Medulla oblongata (tissue), 1 donor: ENCODE data around the gene MIOX.

Experiments used
- DNase-seq: peaks from one replicate; pipeline ENCODE4 v3.0.0-alpha.2; 2015; ENCODE audit errors: extremely low spot score

MIOX gene

DNA sequence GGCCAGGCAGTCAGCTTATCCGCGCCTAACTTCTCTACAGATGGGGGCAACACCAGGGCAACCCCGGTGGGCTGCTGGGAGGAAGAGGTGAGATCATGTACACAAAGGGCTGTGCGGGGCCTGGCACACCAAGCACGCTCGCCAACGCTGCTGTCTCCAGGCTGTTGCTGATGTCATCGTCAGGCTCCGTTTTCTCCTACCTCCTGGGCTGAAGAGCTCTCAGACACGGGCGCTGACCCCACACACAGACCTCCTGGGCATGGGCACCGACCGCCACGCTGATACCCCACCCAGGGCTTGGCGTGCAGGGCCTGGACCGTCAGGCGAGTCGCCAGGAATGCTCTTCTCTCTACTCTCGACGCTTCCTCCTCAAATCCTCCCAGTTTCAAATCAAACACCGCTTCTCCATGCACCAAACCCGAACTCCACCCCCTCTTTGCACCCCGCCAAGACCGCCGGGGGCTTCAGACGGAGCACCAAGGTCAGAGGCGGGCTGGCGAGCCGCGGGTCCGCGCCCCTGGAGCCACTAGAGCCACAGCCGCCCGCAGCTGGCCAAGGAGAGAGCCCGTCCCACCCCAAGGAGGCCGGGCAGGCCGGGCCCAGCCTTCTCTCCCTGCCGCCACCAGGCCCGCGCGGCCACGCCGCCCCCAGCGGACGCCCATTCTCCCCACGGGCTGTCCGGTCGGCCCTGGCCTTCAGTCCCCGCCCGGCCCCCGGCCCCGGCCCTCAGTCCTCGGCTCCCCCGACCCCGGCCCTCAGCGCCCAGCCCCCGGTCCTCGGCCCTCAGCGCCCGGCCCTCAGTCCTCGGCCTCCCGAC is 12.6 kb upstream of the MIOX start:
- no peak for DNase-seq

DNA sequence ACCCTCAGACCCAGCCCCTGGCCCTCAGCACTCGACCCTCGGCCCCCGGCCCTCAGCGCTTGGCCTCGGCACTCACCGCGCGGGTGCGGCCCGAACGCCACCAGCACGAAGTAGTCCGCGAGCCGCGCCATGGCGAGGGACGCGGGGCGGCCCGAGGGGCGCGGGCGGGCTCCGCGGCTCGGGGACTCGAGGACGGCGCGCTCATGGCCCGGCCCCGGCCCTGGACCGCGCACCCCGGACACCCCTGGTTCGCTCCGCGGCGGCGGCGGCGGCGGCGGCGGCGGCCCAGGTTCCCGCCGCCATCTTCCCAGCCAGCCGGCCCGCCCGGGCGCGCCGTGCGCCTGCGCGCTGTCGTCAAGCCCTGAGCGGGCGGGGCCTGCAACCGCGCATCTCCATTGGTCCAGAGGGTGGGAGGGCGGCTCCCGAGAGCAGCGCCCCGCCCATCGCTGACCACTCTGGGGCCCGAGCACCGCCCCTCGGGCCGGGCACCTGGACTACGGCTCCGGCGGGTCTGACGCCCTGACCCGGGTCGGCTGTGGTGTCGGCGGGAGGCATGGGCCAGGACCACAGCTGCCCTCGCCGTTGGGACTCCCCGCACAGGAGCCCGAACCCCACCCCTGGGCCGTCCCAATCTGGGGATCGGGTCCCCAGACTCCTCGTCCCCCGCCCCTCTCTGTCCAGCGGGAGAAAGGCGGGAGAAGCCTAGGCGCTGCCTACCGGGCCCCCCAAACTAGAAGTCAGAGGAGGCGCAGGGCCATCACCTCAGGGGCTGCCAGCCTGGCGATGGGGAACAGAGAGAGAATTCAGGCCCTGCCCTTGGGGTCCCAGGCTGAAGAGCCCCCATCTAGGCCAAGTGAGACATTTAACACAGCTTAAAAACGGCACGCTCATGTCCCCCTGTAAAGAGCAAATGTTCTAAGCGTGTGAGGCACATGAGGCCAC is 11.7 kb upstream of the MIOX start, which contains the start of gene SBF1:
Gene SBF1 (minus strand): TSS at position 326 of the 942 bp plus-strand sequence. CDS start 195 bp downstream, at position 131.
- DNase-seq = peak; percentile 96

DNA sequence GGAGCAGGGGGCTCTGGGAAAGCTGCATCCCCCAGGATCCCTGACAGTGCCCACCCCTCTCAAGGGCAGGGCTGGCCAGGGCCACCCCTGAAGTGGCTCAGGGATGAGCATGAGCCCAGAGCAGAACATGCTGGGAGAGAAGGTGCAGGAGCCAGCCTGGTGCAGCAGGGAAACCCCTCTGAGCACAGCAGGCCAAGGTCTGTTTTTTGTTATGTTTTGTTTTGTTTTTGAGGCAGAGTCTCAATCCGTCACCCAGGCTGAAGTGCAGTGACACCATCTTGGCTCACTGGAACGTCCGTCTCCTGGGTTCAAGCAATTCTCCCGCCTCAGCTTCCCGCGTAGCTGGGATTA is 11.0 kb upstream of the MIOX start:
- no peak for DNase-seq

DNA sequence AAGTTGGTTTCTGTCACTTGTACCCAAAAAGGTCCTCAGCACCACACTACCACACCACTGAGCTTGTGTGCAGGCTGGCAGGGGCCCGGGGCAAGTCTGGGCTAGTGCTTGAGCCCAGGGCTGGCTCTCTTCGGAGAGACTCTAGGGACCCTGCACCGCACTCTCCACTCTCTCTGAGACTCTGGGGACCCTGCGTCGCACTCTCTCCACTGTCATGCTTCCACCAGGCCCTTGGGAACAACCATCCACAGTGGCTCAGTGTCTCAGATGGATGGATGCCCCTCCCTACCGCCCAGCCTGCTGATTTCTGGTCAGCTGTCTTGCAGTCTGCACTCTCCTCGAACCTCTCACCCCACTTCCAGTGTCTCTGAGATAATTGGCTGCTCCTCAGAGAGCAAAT is 9.8 kb upstream of the MIOX start:
- DNase-seq = no peak

DNA sequence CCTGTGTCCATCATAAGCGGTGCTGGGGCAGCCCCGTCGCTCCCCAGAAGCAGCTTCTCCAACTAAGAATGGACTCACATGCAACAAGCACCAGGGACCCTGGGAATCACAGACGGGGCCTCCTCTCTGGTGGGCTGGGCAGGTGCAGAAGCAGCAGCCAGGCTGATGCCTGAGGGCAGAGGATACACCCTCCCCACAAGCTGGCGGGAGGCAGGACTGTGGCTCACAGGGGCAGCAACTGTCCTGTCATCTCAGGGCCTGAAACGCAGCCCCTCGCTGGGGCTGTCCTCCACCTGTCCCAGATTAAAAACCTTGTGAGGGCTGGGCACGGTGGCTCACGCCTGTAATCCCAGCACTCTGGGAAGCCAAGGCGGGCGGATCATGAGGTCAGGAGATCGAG is 8.7 kb upstream of the MIOX start:
- DNase-seq = no peak

DNA sequence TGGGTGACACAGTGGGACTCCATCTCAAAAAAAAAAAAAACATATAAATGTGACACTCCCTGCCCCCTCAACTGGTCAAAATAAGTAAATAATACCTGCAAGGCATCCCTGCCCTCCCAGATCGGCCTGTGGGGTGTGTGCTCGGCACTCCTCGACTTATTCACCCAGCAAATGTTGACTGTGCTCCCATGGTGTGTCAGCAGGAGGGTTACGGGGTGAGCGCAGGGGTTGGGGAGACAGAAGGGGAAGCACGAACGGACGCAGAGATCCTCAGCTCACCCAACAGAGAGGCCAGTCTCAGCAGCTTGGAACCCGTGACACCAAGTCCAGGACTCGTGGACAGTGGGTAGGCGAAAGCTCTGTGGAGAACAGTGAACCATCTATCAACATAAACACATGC is 6.9 kb upstream of the MIOX start:
- DNase-seq = no peak

DNA sequence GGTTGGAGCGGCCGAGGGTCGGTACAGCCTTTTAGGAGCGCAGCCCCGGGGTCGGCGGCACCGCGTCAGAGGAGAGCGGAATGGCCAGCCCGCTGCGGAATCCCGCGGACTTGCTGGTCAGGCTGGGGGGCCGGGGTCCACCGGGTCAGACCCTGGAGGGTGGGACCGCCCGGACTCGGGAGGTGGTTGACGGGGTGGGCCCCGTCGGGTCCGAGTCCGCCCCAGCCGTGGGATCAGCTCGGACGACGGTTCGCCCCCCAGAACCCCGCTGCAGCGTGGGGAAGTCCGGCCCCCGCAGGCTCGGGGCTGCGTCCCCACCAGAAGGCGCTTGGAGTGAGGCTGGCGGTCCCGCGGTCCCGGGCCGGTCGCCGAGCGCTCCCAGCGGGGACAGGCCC is 5.6 kb upstream of the MIOX start:
- DNase-seq = no peak

DNA sequence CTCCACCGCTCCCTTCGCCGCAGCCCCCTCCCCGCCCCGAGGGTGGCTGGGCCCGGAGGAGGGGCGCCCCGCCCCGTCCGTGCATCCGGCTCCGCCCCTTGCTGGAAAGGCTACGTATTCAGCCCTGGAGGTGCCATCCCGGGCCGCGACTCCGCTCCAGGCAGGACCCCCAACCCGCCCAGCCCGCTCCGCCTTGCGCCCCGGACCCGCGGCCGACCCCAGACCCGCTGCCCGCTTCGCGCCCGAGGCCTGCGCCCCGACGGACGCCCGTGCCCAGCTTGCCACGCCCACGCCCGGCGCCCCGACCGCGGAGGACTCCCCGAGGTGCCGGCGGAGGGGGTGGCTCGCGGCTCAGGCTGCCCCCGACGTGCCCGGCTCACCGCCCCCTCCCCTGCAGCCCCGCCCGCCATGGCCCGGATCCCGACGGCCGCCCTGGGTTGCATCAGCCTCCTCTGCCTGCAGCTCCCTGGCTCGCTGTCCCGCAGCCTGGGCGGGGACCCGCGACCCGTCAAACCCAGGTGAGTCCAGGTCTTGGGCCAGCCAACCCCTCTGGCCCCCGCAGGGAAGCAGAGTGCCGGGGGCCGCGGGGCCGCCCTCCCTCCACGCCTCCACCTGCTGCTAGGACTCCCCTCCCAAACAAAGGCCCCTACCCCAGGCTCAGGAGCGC is 5.1 kb upstream of the MIOX start, which contains the start of gene ADM2:
Gene ADM2 (plus strand): TSS at position 104 of the 667 bp plus-strand sequence. CDS start 305 bp downstream, at position 409.
- DNase-seq = no peak

DNA sequence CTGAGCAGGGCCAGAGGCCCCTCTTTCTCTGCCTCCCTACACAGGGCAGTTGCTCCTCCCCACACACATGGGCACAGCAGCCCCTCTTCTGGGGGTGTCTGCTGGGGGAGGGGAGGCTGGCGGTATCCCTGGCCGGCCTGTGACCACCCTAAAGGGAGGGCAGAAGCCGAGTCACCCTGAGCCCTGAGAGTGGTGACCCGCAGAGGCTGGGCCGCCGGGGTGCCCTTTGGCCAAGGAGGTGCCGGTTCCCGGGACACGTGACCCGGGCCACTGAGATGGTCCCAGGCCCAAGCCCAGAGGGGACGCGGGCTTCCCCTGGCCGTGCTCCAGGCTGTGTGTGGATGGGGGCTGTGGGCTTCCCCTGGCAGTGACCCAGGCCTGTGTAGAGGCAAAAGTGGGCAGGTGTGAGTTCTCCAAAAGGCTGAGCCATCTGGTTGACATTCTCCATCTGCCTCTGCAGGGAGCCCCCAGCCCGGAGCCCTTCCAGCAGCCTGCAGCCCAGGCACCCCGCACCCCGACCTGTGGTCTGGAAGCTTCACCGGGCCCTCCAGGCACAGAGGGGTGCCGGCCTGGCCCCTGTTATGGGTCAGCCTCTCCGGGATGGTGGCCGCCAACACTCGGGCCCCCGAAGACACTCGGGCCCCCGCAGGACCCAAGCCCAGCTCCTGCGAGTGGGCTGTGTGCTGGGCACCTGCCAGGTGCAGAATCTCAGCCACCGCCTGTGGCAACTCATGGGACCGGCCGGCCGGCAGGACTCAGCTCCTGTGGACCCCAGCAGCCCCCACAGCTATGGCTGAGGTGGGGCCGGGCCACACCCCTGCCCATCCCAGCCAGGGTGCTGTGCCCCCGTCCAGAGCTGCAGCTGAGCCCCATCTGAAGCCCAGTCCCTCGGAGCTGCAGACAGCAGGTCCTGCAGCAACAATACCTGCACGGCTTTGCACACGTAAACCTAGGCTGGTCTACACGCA is 4.3 kb upstream of the MIOX start:
- DNase-seq = no peak

DNA sequence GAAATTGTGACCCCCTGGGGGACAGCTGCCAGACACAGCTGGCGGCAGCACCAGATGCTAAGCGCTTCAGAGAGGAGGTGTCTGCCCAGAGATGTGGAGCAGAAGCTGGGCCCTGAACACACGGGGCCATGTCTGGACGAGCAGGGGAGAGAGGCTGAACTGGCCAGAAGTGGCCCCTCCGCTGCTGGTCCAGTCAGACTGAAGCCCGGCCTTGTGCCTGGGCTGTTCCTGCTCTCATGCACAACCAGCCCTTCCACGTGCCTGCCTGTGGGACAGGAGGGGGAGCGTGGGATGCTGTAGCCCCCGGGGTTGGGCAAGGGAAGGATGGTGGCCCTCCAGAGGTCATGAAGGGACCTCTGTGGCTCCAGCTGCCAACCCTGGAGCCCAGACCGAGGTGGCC is 3.6 kb upstream of the MIOX start:
- DNase-seq = no peak

DNA sequence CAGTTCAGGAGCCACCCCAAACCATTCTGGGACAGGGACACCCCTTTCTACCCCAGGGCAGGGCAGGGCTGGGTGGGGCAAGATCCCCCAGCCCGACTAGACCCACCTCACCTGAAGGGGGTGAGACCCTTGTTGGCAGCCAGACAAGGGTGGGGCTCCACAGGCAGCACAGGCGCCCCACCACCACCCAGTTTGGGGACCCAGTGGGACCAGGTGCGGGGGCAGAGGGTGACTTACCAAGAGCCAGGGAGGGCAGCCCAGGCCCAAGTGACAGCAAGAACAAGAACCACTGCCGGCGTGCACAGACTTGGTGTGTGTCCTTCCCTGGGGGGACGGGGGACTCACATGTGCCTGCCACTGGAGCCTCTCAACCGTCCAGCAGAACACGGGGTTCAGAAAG is 3.1 kb upstream of the MIOX start:
- DNase-seq = no peak

DNA sequence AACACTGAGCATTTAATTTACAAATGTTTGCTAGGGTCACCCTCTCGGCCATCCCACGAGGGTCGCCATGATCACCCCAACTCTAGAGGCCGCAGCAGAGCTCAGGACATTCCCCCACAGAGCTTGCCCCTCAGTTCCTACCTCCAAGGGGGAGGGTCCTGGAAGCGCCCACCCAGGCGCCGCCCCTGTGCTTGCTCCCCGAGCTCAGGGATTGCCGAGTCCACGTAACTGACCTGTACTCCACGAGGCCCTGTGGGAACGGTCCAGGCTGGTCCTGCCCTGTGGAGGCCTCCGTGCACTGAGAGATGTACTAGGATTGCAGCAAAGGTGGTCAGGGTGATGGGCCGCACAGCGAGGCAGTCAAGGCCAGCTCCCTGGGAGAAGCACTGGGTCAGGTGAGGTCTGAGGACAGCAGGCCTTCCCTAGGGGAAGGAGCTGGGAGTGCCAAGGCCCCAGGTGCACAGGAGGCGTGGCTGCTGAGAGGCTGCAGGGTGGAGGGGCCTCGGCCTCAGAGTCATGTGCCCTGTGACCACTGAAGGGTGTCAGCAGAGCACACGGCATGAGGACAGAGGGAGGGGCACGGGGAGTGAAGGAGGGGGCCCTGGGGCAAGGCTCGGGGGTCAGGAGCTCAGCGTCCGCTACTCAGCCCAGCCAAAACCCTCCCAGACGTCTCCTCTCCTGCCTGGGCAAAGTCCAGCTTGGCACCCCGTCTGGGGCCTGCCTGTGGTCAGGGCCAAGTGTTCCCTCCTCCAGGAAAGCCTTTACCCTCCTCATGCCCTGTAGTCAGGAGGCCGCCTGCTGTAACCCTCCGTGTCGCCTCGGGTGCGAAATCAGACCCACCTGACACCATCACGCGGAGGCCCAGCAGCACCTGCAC is 2.4 kb upstream of the MIOX start:
- no peak for DNase-seq

DNA sequence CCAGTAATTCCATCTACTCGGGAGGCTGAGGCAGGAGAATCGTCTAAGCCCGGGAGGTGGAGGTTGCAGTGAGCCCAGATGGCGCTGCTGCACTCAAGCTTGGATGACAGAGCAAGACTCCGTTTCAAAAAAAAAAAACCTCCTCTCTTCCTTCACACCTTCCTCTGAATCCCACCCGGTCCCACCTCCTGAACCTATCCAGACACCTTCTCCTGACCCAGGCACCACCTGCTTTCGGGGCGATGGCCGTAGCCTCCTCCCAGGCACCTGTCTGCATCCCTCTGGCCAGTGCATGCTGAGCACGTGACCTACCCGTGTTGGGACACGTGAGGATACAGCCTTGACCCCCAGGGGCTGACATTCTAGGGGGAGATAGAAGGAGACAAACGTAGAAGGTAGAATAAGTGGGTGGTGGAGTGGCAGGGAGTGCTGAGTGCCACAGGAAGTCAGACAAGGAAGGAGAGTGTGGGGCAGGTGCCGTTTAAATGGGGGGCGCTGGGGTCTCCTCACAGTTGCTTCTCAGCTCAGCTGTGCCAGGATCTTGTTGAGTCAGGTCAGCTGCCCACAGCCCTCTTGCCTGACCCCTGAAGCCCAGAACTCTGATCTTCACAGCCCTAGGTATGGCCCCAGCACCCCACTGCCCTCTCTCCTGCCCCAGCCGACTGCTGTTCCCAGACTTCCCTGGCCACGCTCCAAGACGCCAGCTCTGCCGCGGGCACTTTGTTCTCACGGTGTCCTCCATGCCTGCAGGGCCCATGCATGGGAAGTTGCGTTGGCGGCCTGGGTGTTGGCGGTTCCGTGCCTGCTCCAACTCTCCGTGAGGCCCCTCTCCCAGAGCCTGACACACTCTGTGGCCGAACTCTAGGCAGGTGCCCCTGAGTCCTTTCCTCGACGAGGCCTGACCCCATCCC is 1.2 kb upstream of the MIOX start:
- no peak for DNase-seq

DNA sequence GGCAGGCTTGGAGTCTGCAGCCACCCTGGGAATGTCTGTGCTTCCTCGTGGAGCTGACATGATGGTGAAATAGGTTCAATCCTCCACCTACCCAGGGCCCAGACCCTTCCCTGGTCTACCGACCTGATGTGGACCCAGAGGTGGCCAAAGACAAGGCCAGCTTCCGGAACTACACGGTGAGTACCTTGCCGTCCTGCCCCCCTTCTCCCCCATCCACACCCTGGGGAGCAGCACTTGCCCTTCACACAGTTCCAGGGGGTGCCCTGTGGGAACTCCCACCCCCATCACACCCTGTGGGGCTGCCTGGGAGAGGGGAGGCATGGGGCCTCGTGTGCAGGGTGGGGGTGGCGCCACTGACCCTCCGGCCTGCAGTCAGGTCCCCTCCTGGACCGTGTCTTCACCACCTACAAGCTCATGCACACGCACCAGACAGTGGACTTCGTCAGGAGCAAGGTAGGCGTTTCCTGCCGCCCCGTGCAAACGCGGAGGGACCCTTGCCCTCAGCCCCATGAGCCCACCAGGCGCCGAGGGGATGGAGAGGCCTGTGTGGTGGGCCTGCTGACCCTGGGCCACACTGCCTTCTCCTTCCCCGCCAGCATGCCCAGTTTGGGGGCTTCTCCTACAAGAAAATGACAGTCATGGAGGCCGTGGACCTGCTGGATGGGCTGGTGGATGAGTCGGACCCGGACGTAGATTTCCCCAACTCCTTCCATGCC is 789 bp downstream of the MIOX start:
- no peak for DNase-seq

DNA sequence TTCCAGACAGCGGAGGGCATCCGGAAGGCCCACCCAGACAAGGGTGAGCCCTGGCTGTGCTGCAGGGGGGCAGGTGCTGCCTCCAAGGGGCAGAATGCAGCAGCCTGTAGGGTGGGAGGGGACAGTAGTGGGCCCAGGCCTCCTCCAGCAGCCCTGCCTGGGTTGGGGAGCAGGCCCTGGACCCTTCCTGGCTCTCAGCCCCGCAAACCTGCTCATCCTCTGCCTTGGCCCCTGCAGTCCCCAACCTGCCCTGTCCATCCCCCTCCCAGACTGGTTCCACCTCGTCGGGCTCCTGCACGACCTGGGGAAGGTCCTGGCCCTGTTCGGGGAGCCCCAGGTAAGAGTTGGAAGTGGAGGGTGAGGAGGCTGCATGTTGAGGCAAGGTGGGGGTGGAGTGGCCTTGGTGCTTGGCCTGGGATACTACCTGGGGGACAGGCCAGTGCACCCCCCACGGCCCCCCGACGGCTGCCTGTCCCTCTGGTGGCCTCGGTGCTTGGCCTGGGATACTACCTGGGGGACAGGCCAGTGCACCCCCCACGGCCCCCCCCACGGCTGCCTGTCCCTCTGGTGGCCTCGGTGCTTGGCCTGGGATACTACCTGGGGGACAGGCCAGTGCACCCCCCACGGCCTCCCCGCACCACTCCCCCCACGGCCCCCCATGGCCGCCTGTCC is 1.5 kb downstream of the MIOX start:
- no peak for DNase-seq

DNA sequence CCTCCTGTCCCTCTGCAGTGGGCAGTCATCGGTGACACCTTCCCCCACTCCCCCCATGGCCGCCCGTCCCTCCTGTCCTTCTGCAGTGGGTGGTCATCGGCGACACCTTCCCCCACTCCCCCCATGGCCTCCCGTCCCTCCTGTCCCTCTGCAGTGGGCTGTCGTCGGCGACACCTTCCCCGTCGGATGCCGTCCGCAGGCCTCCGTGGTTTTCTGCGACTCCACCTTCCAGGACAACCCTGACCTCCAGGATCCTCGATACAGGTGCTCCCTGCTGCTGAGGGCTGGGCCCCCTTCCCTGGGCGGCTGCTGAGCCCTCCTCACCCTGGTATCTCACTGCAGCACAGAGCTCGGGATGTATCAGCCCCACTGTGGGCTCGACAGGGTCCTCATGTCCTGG is 2.2 kb downstream of the MIOX start:
- no peak for DNase-seq

DNA sequence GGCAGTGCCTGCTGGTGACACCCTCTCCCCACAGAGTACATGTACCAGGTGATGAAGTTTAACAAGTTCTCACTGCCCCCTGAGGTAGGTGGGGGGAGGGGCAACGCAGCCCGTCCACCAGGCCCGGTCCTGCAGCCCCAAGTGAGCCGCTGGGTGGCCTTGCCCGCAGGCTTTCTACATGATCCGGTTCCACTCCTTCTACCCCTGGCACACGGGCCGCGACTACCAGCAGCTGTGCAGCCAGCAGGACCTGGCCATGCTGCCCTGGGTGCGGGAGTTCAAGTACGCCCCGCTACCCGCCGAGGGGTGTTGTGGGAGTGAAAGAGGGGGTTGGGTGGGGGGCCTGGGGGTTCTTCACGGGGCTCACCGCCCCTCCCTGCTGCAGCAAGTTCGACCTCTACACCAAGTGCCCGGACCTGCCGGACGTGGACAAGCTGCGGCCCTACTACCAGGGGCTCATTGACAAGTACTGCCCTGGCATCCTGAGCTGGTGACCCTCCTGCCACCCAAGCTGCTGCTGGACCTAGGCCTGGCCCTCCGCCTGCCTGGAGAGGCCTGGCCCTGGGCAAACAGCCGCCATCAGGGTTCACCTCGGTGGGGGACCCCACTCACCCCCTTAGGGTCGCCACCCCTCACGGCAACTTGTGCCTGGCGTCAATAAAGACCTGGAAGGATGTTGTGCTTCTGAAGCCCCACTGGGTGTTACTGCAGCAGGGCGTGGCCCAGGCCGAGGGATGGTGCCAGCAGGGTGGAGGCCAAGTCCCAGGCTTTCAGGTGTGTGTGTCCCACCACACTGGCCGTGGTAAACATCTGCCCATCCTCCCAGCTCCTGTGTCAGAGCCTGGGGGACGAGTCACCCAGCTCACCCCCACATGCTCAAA is 2.9 kb downstream of the MIOX start:
- DNase-seq = no peak
